K562 (cell line): Measurements from ENCODE around the gene RERE. TPM values are rescaled to one million over a fixed set of nuclear protein-coding genes. Genes with fewer than 3 reads are reported as not detected.

Source experiments
- BRCA1 ChIP-seq, 2 experiments: fragments of 450-650 bp in 1 of 2; sonication (generic) in 1 of 2; formaldehyde crosslinking in 1 of 2; IDR thresholded peaks; 2 replicates each; pipeline versions ENCODE4 v1.5.0 to v1.6.1; 2017 to 2020; ENCODE audit warnings: mild to moderate bottlenecking in 1 of 2, missing genetic modification reagents in 1 of 2
- GTF3C2 ChIP-seq: IDR thresholded peaks from 3 replicates; pipeline ENCODE4 v1.6.1; 2011; ENCODE audit warnings: borderline replicate concordance, mild to moderate bottlenecking, moderate library complexity; ENCODE audit not compliant: insufficient read length; ENCODE audit errors: extremely low read depth
- MCM7 ChIP-seq, 2 experiments: fragments of 450-650 bp; IDR thresholded peaks; 2 replicates each; pipeline ENCODE4 v1.6.1; 2016 to 2018
- MLX ChIP-seq, 2 experiments: fragments of 450-650 bp in 1 of 2; sonication (generic) in 1 of 2; formaldehyde crosslinking; conservative IDR thresholded peaks; 2 replicates each; pipeline versions ENCODE4 v1.4.0 to v1.8.1; 2020 to 2022; ENCODE audit warnings: mild to moderate bottlenecking in 1 of 2, missing genetic modification reagents in 1 of 2
- PTRF ChIP-seq: fragments of 450-650 bp; IDR thresholded peaks from 2 replicates; pipeline ENCODE4 v1.6.1; 2016; ENCODE audit warnings: mild to moderate bottlenecking, missing genetic modification characterization, missing compliant biosample characterization
- RBM25 ChIP-seq: fragments of 200-400 bp; formaldehyde crosslinking; IDR thresholded peaks from 2 replicates; pipeline ENCODE4 v1.6.1; 2018; ENCODE audit warnings: low read length, low read depth, moderate library complexity; ENCODE audit not compliant: severe bottlenecking
- XRCC5 ChIP-seq: fragments of 200-400 bp; formaldehyde crosslinking; IDR thresholded peaks from 2 replicates; pipeline ENCODE4 v1.6.1; 2017; ENCODE audit warnings: low read depth, mild to moderate bottlenecking, low read length
- ZBTB40 ChIP-seq, 2 experiments: fragments of 450-650 bp in 1 of 2; sonication (generic) in 1 of 2; formaldehyde crosslinking in 1 of 2; IDR thresholded peaks; 2 replicates each; pipeline versions ENCODE4 v1.7.1 to v1.9.0; 2016 to 2022; ENCODE audit warnings: inconsistent platforms in 1 of 2, mild to moderate bottlenecking in 1 of 2, missing genetic modification reagents in 1 of 2
- ZNF3 ChIP-seq: fragments of 250-450 bp; sonication (Bioruptor Pico); IDR thresholded peaks from 2 replicates; pipeline ENCODE4 v1.5.0; 2021; ENCODE audit warnings: mild to moderate bottlenecking, moderate library complexity
- ZNF592 ChIP-seq: fragments of 450-650 bp; IDR thresholded peaks from 2 replicates; pipeline ENCODE4 v1.6.1; 2017; ENCODE audit warnings: antibody characterized with exemption, mild to moderate bottlenecking
- polyA plus RNA-seq, 8 experiments: library from polyadenylated mRNA; depleted of rRNA in 4 of 8; stranded (reverse) in 5 of 8; unstranded in 3 of 8; fragments of >200 nt; fragmentation: Nextera tagmentation in 2 of 8; fragmentation: Illumina TruSeq in 1 of 8; extraction: Ambion mirVana in 2 of 8; extraction: Trizol in 1 of 8; gene quantifications; 2 replicates each; pipeline versions ENCODE4 v1.2.1 to v1.2.3, GENCODE V29; 2011 to 2014; ENCODE audit warnings: inconsistent platforms in 1 of 8, missing spikeins in 1 of 8
- total RNA-seq, 7 experiments: library from RNA; depleted of rRNA in 6 of 7; stranded (reverse); fragments of >200 nt in 6 of 7; fragmentation: Illumina TruSeq in 2 of 7; extraction: Trizol in 2 of 7; gene quantifications; 2 replicates each; pipeline versions ENCODE4 v1.2.1 to v1.2.3, GENCODE V29; 2011 to 2021; ENCODE audit warnings: low replicate concordance in 1 of 7

The RERE gene
- total and polyA plus RNA-seq, 9 of the 15 experiments (the other 6 are each of a cell fraction or from before 2014, with no cell fraction given): 3.0 to 51.5 (median 13.4) TPM

GRCh38 chr1:8398086-8398485, 419.4 kb downstream of the RERE start (continued):
- TF ChIP-seq ZBTB40 (IDR thresholded peaks at IDR 0.05): no peak
- no peak for TF ChIP-seq ZBTB40 (CRISPR knock-in tag; IDR thresholded peaks at IDR 0.05)
- no peak for TF ChIP-seq MLX (CRISPR knock-in tag; conservative IDR thresholded peaks at IDR 0.05)
- TF ChIP-seq XRCC5: no peak
- TF ChIP-seq BRCA1 (IDR thresholded peaks at IDR 0.05): no peak
- TF ChIP-seq BRCA1 (CRISPR knock-in tag; IDR thresholded peaks at IDR 0.05): no peak
- no peak for TF ChIP-seq MCM7 (IDR thresholded peaks at IDR 0.05)
- TF ChIP-seq ZNF3 (CRISPR knock-in tag): no peak
- no peak for TF ChIP-seq RBM25
- no peak for TF ChIP-seq ZNF592
- TF ChIP-seq GTF3C2: no peak
- TF ChIP-seq PTRF (tag): no peak
- TF ChIP-seq, all 486 proteins: peak for 0
